ENCODE measurements around the gene ZNF141. TPM values are rescaled to one million over a fixed set of nuclear protein-coding genes. Genes with fewer than 3 reads are reported as not detected.

The ZNF141 gene
- total and polyA plus RNA-seq, 2 experiments from 2014 or later, result 18.5 to 58.1 TPM

GRCh38 chr4:306551-306961 is 31.1 kb upstream of the ZNF141 start (continued):
- TF ChIP-seq, protein P1, sequence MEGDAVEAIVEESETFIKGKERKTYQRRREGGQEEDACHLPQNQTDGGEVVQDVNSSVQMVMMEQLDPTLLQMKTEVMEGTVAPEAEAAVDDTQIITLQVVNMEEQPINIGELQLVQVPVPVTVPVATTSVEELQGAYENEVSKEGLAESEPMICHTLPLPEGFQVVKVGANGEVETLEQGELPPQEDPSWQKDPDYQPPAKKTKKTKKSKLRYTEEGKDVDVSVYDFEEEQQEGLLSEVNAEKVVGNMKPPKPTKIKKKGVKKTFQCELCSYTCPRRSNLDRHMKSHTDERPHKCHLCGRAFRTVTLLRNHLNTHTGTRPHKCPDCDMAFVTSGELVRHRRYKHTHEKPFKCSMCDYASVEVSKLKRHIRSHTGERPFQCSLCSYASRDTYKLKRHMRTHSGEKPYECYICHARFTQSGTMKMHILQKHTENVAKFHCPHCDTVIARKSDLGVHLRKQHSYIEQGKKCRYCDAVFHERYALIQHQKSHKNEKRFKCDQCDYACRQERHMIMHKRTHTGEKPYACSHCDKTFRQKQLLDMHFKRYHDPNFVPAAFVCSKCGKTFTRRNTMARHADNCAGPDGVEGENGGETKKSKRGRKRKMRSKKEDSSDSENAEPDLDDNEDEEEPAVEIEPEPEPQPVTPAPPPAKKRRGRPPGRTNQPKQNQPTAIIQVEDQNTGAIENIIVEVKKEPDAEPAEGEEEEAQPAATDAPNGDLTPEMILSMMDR (conservative IDR thresholded peaks at IDR 0.05; ENCODE audit: low read depth in 2 of 2), result no peak
- no peak for TF ChIP-seq ZNF331 (CRISPR knock-in tag; IDR thresholded peaks at IDR 0.05; ENCODE audit: low read depth)
- TF ChIP-seq EZH2phosphoT487 (IDR thresholded peaks at IDR 0.05; ENCODE audit: unreplicated experiment), result no peak
- TF ChIP-seq, protein P2, sequence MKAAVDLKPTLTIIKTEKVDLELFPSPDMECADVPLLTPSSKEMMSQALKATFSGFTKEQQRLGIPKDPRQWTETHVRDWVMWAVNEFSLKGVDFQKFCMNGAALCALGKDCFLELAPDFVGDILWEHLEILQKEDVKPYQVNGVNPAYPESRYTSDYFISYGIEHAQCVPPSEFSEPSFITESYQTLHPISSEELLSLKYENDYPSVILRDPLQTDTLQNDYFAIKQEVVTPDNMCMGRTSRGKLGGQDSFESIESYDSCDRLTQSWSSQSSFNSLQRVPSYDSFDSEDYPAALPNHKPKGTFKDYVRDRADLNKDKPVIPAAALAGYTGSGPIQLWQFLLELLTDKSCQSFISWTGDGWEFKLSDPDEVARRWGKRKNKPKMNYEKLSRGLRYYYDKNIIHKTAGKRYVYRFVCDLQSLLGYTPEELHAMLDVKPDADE (IDR thresholded peaks at IDR 0.05), result no peak
- TF ChIP-seq EZH2 (IDR thresholded peaks at IDR 0.05; ENCODE audit: low read depth, unreplicated experiment), result no peak
- no peak for TF ChIP-seq CREB1 (CRISPR knock-in tag; IDR thresholded peaks at IDR 0.05; ENCODE audit: low read depth)
- no peak for TF ChIP-seq ZNF114 (CRISPR knock-in tag; IDR thresholded peaks at IDR 0.05)

GRCh38 chr4:309807-310206 is 27.8 kb upstream of the ZNF141 start:
- H4K20me1 ChIP-seq (replicated peaks; ENCODE audit: insufficient read depth), result no peaks in the 10 kb centered on the region
- TF ChIP-seq EZH2phosphoT487 (IDR thresholded peaks at IDR 0.05; ENCODE audit: unreplicated experiment), result no peak
- TF ChIP-seq ZNF114 (CRISPR knock-in tag; IDR thresholded peaks at IDR 0.05), result no peak
- no peak for TF ChIP-seq NANOG (IDR thresholded peaks at IDR 0.05; ENCODE audit: borderline replicate concordance)
- TF ChIP-seq, protein P3, sequence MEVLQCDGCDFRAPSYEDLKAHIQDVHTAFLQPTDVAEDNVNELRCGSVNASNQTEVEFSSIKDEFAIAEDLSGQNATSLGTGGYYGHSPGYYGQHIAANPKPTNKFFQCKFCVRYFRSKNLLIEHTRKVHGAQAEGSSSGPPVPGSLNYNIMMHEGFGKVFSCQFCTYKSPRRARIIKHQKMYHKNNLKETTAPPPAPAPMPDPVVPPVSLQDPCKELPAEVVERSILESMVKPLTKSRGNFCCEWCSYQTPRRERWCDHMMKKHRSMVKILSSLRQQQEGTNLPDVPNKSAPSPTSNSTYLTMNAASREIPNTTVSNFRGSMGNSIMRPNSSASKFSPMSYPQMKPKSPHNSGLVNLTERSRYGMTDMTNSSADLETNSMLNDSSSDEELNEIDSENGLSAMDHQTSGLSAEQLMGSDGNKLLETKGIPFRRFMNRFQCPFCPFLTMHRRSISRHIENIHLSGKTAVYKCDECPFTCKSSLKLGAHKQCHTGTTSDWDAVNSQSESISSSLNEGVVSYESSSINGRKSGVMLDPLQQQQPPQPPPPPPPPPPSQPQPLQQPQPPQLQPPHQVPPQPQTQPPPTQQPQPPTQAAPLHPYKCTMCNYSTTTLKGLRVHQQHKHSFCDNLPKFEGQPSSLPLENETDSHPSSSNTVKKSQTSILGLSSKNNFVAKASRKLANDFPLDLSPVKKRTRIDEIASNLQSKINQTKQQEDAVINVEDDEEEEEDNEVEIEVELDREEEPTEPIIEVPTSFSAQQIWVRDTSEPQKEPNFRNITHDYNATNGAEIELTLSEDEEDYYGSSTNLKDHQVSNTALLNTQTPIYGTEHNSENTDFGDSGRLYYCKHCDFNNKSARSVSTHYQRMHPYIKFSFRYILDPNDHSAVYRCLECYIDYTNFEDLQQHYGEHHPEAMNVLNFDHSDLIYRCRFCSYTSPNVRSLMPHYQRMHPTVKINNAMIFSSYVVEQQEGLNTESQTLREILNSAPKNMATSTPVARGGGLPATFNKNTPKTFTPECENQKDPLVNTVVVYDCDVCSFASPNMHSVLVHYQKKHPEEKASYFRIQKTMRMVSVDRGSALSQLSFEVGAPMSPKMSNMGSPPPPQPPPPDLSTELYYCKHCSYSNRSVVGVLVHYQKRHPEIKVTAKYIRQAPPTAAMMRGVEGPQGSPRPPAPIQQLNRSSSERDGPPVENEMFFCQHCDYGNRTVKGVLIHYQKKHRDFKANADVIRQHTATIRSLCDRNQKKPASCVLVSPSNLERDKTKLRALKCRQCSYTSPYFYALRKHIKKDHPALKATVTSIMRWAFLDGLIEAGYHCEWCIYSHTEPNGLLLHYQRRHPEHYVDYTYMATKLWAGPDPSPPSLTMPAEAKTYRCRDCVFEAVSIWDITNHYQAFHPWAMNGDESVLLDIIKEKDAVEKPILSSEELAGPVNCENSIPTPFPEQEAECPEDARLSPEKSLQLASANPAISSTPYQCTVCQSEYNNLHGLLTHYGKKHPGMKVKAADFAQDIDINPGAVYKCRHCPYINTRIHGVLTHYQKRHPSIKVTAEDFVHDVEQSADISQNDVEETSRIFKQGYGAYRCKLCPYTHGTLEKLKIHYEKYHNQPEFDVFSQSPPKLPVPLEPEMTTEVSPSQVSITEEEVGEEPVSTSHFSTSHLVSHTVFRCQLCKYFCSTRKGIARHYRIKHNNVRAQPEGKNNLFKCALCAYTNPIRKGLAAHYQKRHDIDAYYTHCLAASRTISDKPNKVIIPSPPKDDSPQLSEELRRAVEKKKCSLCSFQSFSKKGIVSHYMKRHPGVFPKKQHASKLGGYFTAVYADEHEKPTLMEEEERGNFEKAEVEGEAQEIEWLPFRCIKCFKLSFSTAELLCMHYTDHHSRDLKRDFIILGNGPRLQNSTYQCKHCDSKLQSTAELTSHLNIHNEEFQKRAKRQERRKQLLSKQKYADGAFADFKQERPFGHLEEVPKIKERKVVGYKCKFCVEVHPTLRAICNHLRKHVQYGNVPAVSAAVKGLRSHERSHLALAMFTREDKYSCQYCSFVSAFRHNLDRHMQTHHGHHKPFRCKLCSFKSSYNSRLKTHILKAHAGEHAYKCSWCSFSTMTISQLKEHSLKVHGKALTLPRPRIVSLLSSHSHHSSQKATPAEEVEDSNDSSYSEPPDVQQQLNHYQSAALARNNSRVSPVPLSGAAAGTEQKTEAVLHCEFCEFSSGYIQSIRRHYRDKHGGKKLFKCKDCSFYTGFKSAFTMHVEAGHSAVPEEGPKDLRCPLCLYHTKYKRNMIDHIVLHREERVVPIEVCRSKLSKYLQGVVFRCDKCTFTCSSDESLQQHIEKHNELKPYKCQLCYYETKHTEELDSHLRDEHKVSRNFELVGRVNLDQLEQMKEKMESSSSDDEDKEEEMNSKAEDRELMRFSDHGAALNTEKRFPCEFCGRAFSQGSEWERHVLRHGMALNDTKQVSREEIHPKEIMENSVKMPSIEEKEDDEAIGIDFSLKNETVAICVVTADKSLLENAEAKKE (CRISPR knock-in tag; IDR thresholded peaks at IDR 0.05), result no peak
- TF ChIP-seq CREB1 (CRISPR knock-in tag; IDR thresholded peaks at IDR 0.05; ENCODE audit: low read depth), result no peak
- TF ChIP-seq, protein P1 (conservative IDR thresholded peaks at IDR 0.05; ENCODE audit: low read depth in 2 of 2), result no peak
- no peak for TF ChIP-seq EZH2 (IDR thresholded peaks at IDR 0.05; ENCODE audit: low read depth, unreplicated experiment)
- no peak for TF ChIP-seq STAT1 (IDR thresholded peaks at IDR 0.05; ENCODE audit: unreplicated experiment)

More at GRCh38 chr4:309807-310206, 27.8 kb upstream of the ZNF141 start:
- Histone ChIP-seq H2AFZ (no peak overlapping the region), H3K27ac (ENCODE audit: low read depth) (no peak overlapping the region), H3K4me3 (no peak overlapping the region), H3K27me3 (ENCODE audit: insufficient read depth) (no peaks in the 10 kb centered on the region), H3K79me2 (replicated peaks; ENCODE audit: insufficient read depth) (peaks cover 4% of the 10 kb centered on the region), H3K4me2 (no peak overlapping the region), H3K4me1 (ENCODE audit: insufficient read depth) (no peaks in the 10 kb centered on the region), H3F3A (replicated peaks; ENCODE audit: low read depth) (no peaks in the 10 kb centered on the region), H3K9me2 (ENCODE audit: insufficient read depth) (no peaks in the 10 kb centered on the region), H3K36me3 (ENCODE audit: insufficient read depth) (no peaks in the 10 kb centered on the region)
- no peak overlapping the region for H3K27ac Mint-ChIP-seq
- H3K9me3 Mint-ChIP-seq, result peaks cover 22% of the 10 kb centered on the region
- peaks cover 3% of the 10 kb centered on the region; the same call in 2 of the 3 replicates for H3K4me1 Mint-ChIP-seq
- H3K27me3 Mint-ChIP-seq (ENCODE audit: insufficient read depth, low read depth, poor library complexity), result peaks cover 5% of the 10 kb centered on the region
- no peak for ATAC-seq
- no peak overlapping the region for H3K4me3 Mint-ChIP-seq
- DNase-seq (ENCODE audit: low spot score), result no peak
- H3K36me3 Mint-ChIP-seq (ENCODE audit: low read depth), result peaks cover 4% of the 10 kb centered on the region; the same call in 1 of the 3 replicates

All from GM23338 (cell line).